Loucy (cell line): ENCODE measurements around the gene ANKDD1B.

Experiments
- CTCF ChIP-seq: fragments of 200-600 bp; sonication (generic); conservative IDR thresholded peaks from 2 replicates; pipeline ENCODE4 v1.5.1; 2014; ENCODE audit warnings: mild to moderate bottlenecking, antibody characterized with exemption, low read length
- EZH2phosphoT487 ChIP-seq: fragments of 200-600 bp; IDR thresholded peaks from 2 replicates; pipeline ENCODE4 v1.6.1; 2018; ENCODE audit warnings: antibody characterized with exemption, mild to moderate bottlenecking, moderate library complexity, borderline replicate concordance

DNA sequence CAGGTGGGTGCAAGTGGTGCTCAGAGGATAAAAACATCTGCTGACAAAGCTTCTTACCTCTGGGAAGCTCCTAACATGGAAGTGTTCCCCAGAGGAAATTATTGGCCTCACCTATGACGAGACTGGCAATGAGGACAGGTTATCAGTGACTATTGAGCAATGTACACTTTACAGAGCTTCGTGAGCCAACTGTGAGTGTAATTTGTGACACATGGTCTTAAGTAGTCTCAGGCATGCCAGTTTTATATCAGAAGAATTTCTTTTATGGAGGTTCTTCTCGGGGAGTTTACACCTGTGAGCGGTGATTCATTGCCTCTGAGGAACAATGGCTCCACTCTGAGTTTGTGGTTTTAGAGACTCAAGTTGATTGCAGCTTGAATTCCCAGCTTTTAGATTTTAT is 11.3 kb downstream of the ANKDD1B start:
- TF ChIP-seq CTCF (no peak), EZH2phosphoT487 (no peak)
